GM23248 (cell line): ENCODE measurements around the gene SPAAR.

Experiments used
- EZH2 ChIP-seq: fragments of 200-600 bp; sonication (generic); IDR thresholded peaks from 2 replicates; pipeline ENCODE4 v1.6.1; 2018; ENCODE audit warnings: antibody characterized with exemption, mild to moderate bottlenecking; ENCODE audit not compliant: insufficient read depth, poor library complexity, severe bottlenecking
- EZH2phosphoT487 ChIP-seq: fragments of 200-600 bp; sonication (generic); IDR thresholded peaks from 2 replicates; pipeline ENCODE4 v1.6.1; 2018; ENCODE audit warnings: antibody characterized with exemption, moderate library complexity, mild to moderate bottlenecking, low read depth; ENCODE audit not compliant: insufficient read depth

- no peak for TF ChIP-seq EZH2
- TF ChIP-seq EZH2phosphoT487, result no peak
Measured at GRCh38 chr9:35863583-35863982, 45.7 kb upstream of the SPAAR start.
